ENCODE data around the gene MKKS.

DNA sequence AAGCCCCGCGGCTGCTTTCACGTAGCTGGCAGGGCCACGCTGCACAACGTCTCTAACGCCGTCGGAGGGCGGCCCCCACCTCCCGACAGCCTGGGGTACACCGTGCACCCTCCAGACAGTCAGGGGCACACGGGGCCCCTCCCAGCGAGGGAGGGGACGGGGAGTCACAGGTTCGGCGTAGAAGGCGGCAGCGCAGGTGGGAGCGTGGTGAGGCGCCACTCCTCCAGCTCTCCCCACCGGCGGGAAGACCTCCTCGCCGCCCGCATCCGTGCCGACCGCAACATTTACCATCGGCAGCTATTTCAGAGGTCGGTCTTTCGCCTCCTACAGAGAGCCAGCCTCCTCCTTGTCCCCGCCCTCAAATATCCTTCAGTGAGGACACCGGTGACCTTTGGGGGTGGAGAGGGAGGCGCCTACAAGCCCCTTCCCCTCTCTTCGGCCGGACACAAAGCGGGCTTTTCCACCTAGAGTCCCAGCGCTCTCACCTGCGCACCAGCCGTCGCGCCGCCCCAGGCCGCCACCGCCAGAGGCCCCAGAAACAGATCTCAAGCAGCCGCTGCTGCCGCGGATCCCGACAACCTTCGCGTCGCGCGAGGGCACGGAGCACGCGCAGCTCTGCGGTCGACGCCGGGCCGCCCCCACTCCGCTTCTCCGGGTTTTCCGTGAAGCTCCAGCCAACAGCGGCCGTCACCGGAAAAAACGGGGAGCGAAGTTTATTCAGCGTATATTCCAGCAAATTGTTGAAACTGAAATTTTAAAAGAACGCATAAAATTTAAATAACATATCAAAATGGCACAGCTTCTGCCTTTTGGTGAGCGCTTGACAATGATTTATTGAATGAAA lies at the start of gene MKKS:
- TF ChIP-seq, protein P1, sequence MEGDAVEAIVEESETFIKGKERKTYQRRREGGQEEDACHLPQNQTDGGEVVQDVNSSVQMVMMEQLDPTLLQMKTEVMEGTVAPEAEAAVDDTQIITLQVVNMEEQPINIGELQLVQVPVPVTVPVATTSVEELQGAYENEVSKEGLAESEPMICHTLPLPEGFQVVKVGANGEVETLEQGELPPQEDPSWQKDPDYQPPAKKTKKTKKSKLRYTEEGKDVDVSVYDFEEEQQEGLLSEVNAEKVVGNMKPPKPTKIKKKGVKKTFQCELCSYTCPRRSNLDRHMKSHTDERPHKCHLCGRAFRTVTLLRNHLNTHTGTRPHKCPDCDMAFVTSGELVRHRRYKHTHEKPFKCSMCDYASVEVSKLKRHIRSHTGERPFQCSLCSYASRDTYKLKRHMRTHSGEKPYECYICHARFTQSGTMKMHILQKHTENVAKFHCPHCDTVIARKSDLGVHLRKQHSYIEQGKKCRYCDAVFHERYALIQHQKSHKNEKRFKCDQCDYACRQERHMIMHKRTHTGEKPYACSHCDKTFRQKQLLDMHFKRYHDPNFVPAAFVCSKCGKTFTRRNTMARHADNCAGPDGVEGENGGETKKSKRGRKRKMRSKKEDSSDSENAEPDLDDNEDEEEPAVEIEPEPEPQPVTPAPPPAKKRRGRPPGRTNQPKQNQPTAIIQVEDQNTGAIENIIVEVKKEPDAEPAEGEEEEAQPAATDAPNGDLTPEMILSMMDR (IDR thresholded peaks at IDR 0.05; ENCODE audit: low read depth, low read length): no peak
- TF ChIP-seq, protein P2, sequence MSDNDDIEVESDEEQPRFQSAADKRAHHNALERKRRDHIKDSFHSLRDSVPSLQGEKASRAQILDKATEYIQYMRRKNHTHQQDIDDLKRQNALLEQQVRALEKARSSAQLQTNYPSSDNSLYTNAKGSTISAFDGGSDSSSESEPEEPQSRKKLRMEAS (IDR thresholded peaks at IDR 0.05; ENCODE audit: low read depth, low read length): peak; percentile 73

All from NB4 (cell line).